Neural crest cell (in vitro differentiated cells): ENCODE measurements around the gene OSBPL7. TPM values are rescaled to one million over a fixed set of nuclear protein-coding genes. Genes with fewer than 3 reads are reported as not detected.

Experiments
- DNase-seq: peaks from one replicate; pipeline ENCODE4 v3.0.0; 2021; ENCODE audit warnings: low read depth, mixed read lengths, low spot score
- H3K27ac Mint-ChIP-seq: one replicate; pipeline ENCODE4 v1.8.0; 2021; ENCODE audit warnings: mild to moderate bottlenecking, mixed read lengths; ENCODE audit not compliant: unreplicated experiment
- H3K27me3 Mint-ChIP-seq: 2 replicates; pipeline ENCODE4 v1.8.0; 2021; ENCODE audit warnings: low read depth, mild to moderate bottlenecking, mixed read lengths
- H3K36me3 Mint-ChIP-seq: 2 replicates; pipeline ENCODE4 v1.8.0; 2021; ENCODE audit warnings: low read depth, mild to moderate bottlenecking, mixed read lengths
- H3K4me1 Mint-ChIP-seq: 2 replicates; pipeline ENCODE4 v1.8.0; 2021; ENCODE audit warnings: mixed read lengths
- H3K4me3 Mint-ChIP-seq: one replicate; pipeline ENCODE4 v1.8.0; 2021; ENCODE audit warnings: mild to moderate bottlenecking, mixed read lengths
- H3K9me3 Mint-ChIP-seq: 2 replicates; pipeline ENCODE4 v1.8.0; 2021; ENCODE audit warnings: mixed read lengths
- CTCF ChIP-seq: fragments of 200-600 bp; sonication (generic); conservative IDR thresholded peaks from 2 replicates; pipeline ENCODE4 v1.5.0; 2021; ENCODE audit warnings: antibody characterized with exemption, mild to moderate bottlenecking
- total RNA-seq: library from RNA; stranded (reverse); gene quantifications from 2 replicates; pipeline ENCODE4 v1.2.1, GENCODE V29; 2021

OSBPL7 gene
- total RNA-seq, 1 donor from 2014 or later: 14.3 TPM

- DNase-seq: peak; percentile 97
- peak within 1 kb of the TSS; percentile 96 for H3K4me3 Mint-ChIP-seq
- peaks cover 26% of the 10 kb centered on the region for H3K4me1 Mint-ChIP-seq
- peaks cover 30% of the 10 kb centered on the region for H3K27me3 Mint-ChIP-seq
- TF ChIP-seq CTCF: peak; percentile 98
- H3K36me3 Mint-ChIP-seq: no peaks in the 10 kb centered on the region
- peak within 1 kb of the TSS; percentile 94 for H3K27ac Mint-ChIP-seq
- no peaks in the 10 kb centered on the region for H3K9me3 Mint-ChIP-seq
Measured at GRCh38 chr17:47840742-47841487, 19.3 kb upstream of the OSBPL7 start, which contains the start of gene SCRN2. Gene SCRN2, minus strand, starts transcription at chr17:47841273. Its CDS starts 430 bp downstream, at chr17:47840843.

- Mint-ChIP-seq H3K4me1 (peaks cover 26% of the 10 kb centered on the region), H3K27me3 (peaks cover 23% of the 10 kb centered on the region), H3K27ac (peak overlapping the region; percentile 84), H3K4me3 (peak overlapping the region; percentile 96), H3K36me3 (no peaks in the 10 kb centered on the region), H3K9me3 (no peaks in the 10 kb centered on the region)
- no peak for DNase-seq
- no peak for TF ChIP-seq CTCF
Measured at GRCh38 chr17:47840001-47840741, 18.6 kb upstream of the OSBPL7 start.

- H3K4me3 Mint-ChIP-seq: peak overlapping the region; percentile 48
- H3K36me3 Mint-ChIP-seq: no peaks in the 10 kb centered on the region
- peaks cover 26% of the 10 kb centered on the region for H3K4me1 Mint-ChIP-seq
- peaks cover 12% of the 10 kb centered on the region for H3K27me3 Mint-ChIP-seq
- TF ChIP-seq CTCF: no peak
- no peak overlapping the region for H3K27ac Mint-ChIP-seq
- no peaks in the 10 kb centered on the region for H3K9me3 Mint-ChIP-seq
- no peak for DNase-seq
Measured at GRCh38 chr17:47839071-47839470, 17.5 kb upstream of the OSBPL7 start.

- Mint-ChIP-seq H3K9me3 (no peaks in the 10 kb centered on the region), H3K4me3 (peak overlapping the region; percentile 48), H3K27me3 (peaks cover 8% of the 10 kb centered on the region), H3K36me3 (no peaks in the 10 kb centered on the region), H3K27ac (no peak overlapping the region), H3K4me1 (peaks cover 26% of the 10 kb centered on the region)
- no peak for DNase-seq
- TF ChIP-seq CTCF: no peak
Measured at GRCh38 chr17:47838636-47839035, 17.0 kb upstream of the OSBPL7 start.

GRCh38 chr17:47837401-47838039, 15.9 kb upstream of the OSBPL7 start:
- Mint-ChIP-seq H3K4me1 (peaks cover 25% of the 10 kb centered on the region), H3K27ac (peak overlapping the region; percentile 57), H3K27me3 (peaks cover 3% of the 10 kb centered on the region), H3K9me3 (no peaks in the 10 kb centered on the region), H3K36me3 (no peaks in the 10 kb centered on the region), H3K4me3 (peak overlapping the region; percentile 55)
- no peak for DNase-seq
- no peak for TF ChIP-seq CTCF
